Lower leg skin (tissue), 3 donors: ENCODE data around the gene SLC35B2.
A peak's percentile ranks its signal among the peaks of the same experiment; 100 is the strongest.

ENCODE experiments used
- POLR2A ChIP-seq, 2 donors: fragments of 450-650 bp; IDR thresholded peaks; one replicate each; pipeline ENCODE4 v1.6.1; 2016 to 2017; ENCODE audit warnings: antibody characterized with exemption in 2 of 2, mild to moderate bottlenecking in 1 of 2, moderate library complexity in 1 of 2
- TF ChIP-seq, protein P1 (sequence below), 3 donors: fragments of 450-650 bp; IDR thresholded peaks; one replicate each; pipeline ENCODE4 v1.5.1; 2016; ENCODE audit warnings: antibody characterized with exemption in 3 of 3, mild to moderate bottlenecking in 3 of 3, moderate library complexity in 2 of 3

- TF ChIP-seq, protein P1, sequence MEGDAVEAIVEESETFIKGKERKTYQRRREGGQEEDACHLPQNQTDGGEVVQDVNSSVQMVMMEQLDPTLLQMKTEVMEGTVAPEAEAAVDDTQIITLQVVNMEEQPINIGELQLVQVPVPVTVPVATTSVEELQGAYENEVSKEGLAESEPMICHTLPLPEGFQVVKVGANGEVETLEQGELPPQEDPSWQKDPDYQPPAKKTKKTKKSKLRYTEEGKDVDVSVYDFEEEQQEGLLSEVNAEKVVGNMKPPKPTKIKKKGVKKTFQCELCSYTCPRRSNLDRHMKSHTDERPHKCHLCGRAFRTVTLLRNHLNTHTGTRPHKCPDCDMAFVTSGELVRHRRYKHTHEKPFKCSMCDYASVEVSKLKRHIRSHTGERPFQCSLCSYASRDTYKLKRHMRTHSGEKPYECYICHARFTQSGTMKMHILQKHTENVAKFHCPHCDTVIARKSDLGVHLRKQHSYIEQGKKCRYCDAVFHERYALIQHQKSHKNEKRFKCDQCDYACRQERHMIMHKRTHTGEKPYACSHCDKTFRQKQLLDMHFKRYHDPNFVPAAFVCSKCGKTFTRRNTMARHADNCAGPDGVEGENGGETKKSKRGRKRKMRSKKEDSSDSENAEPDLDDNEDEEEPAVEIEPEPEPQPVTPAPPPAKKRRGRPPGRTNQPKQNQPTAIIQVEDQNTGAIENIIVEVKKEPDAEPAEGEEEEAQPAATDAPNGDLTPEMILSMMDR (IDR thresholded peaks at IDR 0.05), result peak in 1 of 3 donors; percentile 21
- TF ChIP-seq POLR2A (IDR thresholded peaks at IDR 0.05), result no peak
Measured at GRCh38 chr6:44221291-44221960, 35.9 kb downstream of the SLC35B2 start.
